ENCODE results near the gene RNF150.

- TF ChIP-seq POLR2AphosphoS5 (IDR thresholded peaks at IDR 0.05; ENCODE audit: low read depth, low read length), result no peak
- TF ChIP-seq SIN3A (IDR thresholded peaks at IDR 0.05; ENCODE audit: borderline replicate concordance, insufficient read depth, low read length), result no peak
These were observed 281.5 kb downstream of the RNF150 start for GRCh38 chr4:140851804-140852203.
